ENCODE results near the gene NDUFA5. TPM values are rescaled to one million over a fixed set of nuclear protein-coding genes. Genes with fewer than 3 reads are reported as not detected.

The NDUFA5 gene
- 94.0 and 105 TPM in 2 replicates for total RNA-seq (2014; rRNA removed; shearing (Covaris generic))

DNA sequence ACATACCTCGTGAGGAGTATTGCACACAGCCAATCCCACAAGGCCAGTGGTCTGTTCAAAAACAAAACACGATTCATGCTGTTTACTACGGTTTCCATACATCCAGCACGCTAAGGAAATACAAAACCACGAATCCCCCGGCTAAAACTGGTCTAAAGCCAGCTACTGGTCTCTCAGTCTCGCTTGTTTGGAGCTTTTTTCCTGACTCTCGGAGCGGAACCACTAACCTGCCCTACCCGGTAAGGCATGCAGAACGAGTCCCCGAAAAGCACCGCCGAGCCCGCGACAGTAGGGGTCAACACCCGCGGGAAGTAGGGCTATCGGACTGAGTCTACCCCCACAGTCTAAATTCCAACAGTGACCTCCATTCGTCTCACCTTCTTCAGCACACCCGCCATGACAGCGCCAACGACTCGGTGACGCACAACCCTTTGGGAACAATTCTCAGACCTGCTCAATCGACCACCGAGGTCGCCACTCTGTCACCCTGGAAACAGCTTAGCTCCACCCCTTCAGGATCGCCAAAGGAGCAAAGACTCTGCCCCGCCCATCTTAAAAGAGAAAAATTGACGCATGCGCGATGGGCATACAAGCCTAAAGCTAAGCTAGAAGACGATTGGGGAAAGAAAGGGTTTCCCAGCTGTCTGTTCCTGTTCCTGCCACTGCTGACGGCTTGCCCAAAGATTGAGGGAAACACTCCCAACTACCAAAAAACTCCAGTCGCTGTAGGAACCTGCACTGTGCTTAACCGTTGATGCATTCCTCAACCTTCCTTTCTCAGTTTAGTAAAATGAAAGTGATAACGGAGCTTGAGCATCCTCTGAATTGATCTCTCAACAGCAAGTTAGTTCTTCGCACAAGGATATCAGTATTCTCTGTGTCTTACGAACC, at the start of gene NDUFA5:
TSS of gene NDUFA5 (minus strand) at position 421 of the 891 bp plus-strand sequence. CDS start at position 398, 23 bp downstream.
- Histone ChIP-seq H3K36me3 (peaks cover 5% of the 10 kb centered on the region; the same call in 1 of the 2 replicates), H3K27ac (peak within 1 kb of the TSS; percentile 94), H3K9me3 (replicated peaks) (no peaks in the 10 kb centered on the region), H3K4me1 (peaks cover 9% of the 10 kb centered on the region), H3K4me3 (peak within 1 kb of the TSS; percentile 92), H3K27me3 (no peaks in the 10 kb centered on the region)
- peak; percentile 99 to 100 for DNase-seq

GRCh38 chr7:123604739-123605138, 47.1 kb upstream of the NDUFA5 start:
- no peak overlapping the region for H3K4me3 ChIP-seq
- no peaks in the 10 kb centered on the region for H3K9me3 ChIP-seq (replicated peaks)
- no peaks in the 10 kb centered on the region for H3K27me3 ChIP-seq
- H3K27ac ChIP-seq: no peak overlapping the region
- DNase-seq: no peak
- no peaks in the 10 kb centered on the region for H3K4me1 ChIP-seq
- H3K36me3 ChIP-seq: no peaks in the 10 kb centered on the region

DNA sequence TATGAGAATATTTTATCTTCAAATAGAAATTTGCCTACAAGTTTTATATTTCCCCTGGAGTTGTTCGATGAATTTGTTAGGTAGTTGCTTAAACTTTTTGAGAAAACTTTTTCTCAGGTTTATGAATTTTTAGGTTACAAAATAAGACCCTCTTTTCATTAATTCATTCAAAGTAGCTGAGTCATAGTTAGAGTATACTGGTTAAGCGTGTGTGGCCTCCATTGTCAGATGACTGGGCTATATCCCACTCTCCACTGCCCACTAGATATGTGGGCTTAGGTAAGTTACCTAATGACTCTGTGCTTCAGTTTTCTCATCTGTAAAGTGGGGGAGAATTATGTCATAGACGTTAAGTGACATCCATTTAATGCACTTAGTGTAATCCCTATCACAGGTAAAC, 45.0 kb upstream of the NDUFA5 start:
- no peaks in the 10 kb centered on the region for H3K4me1 ChIP-seq
- H3K9me3 ChIP-seq (replicated peaks): no peaks in the 10 kb centered on the region
- H3K27me3 ChIP-seq: no peaks in the 10 kb centered on the region
- no peak overlapping the region for H3K4me3 ChIP-seq
- DNase-seq: no peak
- H3K36me3 ChIP-seq: no peaks in the 10 kb centered on the region
- no peak overlapping the region for H3K27ac ChIP-seq

GRCh38 chr7:123601530-123601929, 43.9 kb upstream of the NDUFA5 start, which contains the start of gene ASB15:
Gene ASB15 (plus strand): TSS chr7:123601821. CDS start chr7:123614503, 12,682 bp downstream.
- H3K9me3 ChIP-seq (replicated peaks): no peaks in the 10 kb centered on the region
- H3K36me3 ChIP-seq: no peaks in the 10 kb centered on the region
- H3K4me3 ChIP-seq: no peak within 1 kb of the TSS
- no peaks in the 10 kb centered on the region for H3K27me3 ChIP-seq
- H3K4me1 ChIP-seq: no peaks in the 10 kb centered on the region
- H3K27ac ChIP-seq: no peak within 1 kb of the TSS
- DNase-seq: no peak

- Histone ChIP-seq H3K36me3 (no peaks in the 10 kb centered on the region), H3K9me3 (replicated peaks) (no peaks in the 10 kb centered on the region), H3K27ac (no peak overlapping the region), H3K4me1 (no peaks in the 10 kb centered on the region), H3K27me3 (no peaks in the 10 kb centered on the region), H3K4me3 (no peak overlapping the region)
- no peak for DNase-seq
Measured at GRCh38 chr7:123600876-123601275, 43.3 kb upstream of the NDUFA5 start.

GRCh38 chr7:123599766-123600165, 42.1 kb upstream of the NDUFA5 start:
- H3K36me3 ChIP-seq: no peaks in the 10 kb centered on the region
- H3K27me3 ChIP-seq: no peaks in the 10 kb centered on the region
- H3K9me3 ChIP-seq (replicated peaks): no peaks in the 10 kb centered on the region
- no peak for DNase-seq
- no peak overlapping the region for H3K27ac ChIP-seq
- H3K4me3 ChIP-seq: no peak overlapping the region
- no peaks in the 10 kb centered on the region for H3K4me1 ChIP-seq

DNA sequence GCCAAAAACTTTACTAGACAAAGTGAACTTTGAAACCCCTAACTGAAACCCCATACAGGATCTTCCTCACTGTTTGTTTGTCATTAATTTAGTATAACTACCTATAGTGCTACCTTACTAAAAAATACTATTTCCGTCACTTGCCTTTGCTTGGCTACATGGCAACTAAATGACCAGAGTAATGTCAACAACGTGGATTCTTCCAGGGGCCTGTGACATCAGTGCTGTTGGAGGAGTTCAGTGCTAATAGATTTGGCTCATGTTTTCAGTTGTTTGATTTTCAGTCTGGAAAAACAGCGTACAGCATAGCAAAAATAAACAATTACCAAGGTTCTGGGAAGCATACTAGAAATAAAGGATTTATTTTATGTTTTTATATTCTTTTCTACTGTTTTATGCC, 41.0 kb upstream of the NDUFA5 start:
- Histone ChIP-seq H3K4me3 (no peak overlapping the region), H3K4me1 (no peaks in the 10 kb centered on the region), H3K36me3 (no peaks in the 10 kb centered on the region), H3K27me3 (no peaks in the 10 kb centered on the region), H3K27ac (no peak overlapping the region), H3K9me3 (replicated peaks) (no peaks in the 10 kb centered on the region)
- DNase-seq: no peak

- no peaks in the 10 kb centered on the region for H3K36me3 ChIP-seq
- no peaks in the 10 kb centered on the region for H3K4me1 ChIP-seq
- H3K27ac ChIP-seq: no peak overlapping the region
- no peaks in the 10 kb centered on the region for H3K27me3 ChIP-seq
- peak; percentile 9 to 20 for DNase-seq
- H3K4me3 ChIP-seq: no peak overlapping the region
- no peaks in the 10 kb centered on the region for H3K9me3 ChIP-seq (replicated peaks)
Measured at GRCh38 chr7:123594813-123595241, 37.2 kb upstream of the NDUFA5 start.

- Histone ChIP-seq H3K4me1 (no peaks in the 10 kb centered on the region), H3K4me3 (no peak overlapping the region), H3K36me3 (no peaks in the 10 kb centered on the region), H3K27ac (no peak overlapping the region), H3K27me3 (no peaks in the 10 kb centered on the region), H3K9me3 (replicated peaks) (no peaks in the 10 kb centered on the region)
- no peak for DNase-seq
Measured at GRCh38 chr7:123588376-123588775, 30.8 kb upstream of the NDUFA5 start.

- no peaks in the 10 kb centered on the region for H3K36me3 ChIP-seq
- no peak overlapping the region for H3K27ac ChIP-seq
- no peak overlapping the region for H3K4me3 ChIP-seq
- no peak for DNase-seq
- H3K27me3 ChIP-seq: no peaks in the 10 kb centered on the region; the same call in none of the 2 replicates
- no peaks in the 10 kb centered on the region for H3K9me3 ChIP-seq (replicated peaks)
- no peaks in the 10 kb centered on the region for H3K4me1 ChIP-seq
Measured at GRCh38 chr7:123583821-123584220, 26.2 kb upstream of the NDUFA5 start.

DNA sequence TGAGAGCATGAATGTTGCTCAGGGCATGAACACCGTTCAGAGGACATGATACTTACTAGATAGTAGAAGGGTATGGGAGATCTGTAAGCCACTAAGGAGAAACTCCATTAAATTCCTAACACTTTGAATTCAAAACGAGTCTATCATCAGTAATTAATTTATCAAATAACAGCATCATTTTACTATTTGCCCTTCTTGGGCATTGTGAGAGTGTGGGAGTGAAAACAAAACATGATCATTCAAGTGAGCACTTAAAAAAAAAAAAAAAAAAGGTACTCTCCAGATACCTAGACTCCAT, 23.5 kb upstream of the NDUFA5 start:
- H3K4me1 ChIP-seq: no peaks in the 10 kb centered on the region
- no peaks in the 10 kb centered on the region for H3K36me3 ChIP-seq
- no peak for DNase-seq
- no peaks in the 10 kb centered on the region for H3K9me3 ChIP-seq (replicated peaks)
- H3K27ac ChIP-seq: no peak overlapping the region
- H3K4me3 ChIP-seq: no peak overlapping the region
- H3K27me3 ChIP-seq: no peaks in the 10 kb centered on the region; the same call in none of the 2 replicates

GRCh38 chr7:123580406-123581161, 23.0 kb upstream of the NDUFA5 start:
- no peaks in the 10 kb centered on the region for H3K9me3 ChIP-seq (replicated peaks)
- H3K36me3 ChIP-seq: no peaks in the 10 kb centered on the region
- H3K27ac ChIP-seq: no peak overlapping the region
- H3K4me1 ChIP-seq: no peaks in the 10 kb centered on the region
- no peak overlapping the region for H3K4me3 ChIP-seq
- DNase-seq: peak; percentile 19 to 54
- no peaks in the 10 kb centered on the region; the same call in none of the 2 replicates for H3K27me3 ChIP-seq

GRCh38 chr7:123579416-123579815, 21.8 kb upstream of the NDUFA5 start:
- no peaks in the 10 kb centered on the region; the same call in none of the 2 replicates for H3K27me3 ChIP-seq

DNA sequence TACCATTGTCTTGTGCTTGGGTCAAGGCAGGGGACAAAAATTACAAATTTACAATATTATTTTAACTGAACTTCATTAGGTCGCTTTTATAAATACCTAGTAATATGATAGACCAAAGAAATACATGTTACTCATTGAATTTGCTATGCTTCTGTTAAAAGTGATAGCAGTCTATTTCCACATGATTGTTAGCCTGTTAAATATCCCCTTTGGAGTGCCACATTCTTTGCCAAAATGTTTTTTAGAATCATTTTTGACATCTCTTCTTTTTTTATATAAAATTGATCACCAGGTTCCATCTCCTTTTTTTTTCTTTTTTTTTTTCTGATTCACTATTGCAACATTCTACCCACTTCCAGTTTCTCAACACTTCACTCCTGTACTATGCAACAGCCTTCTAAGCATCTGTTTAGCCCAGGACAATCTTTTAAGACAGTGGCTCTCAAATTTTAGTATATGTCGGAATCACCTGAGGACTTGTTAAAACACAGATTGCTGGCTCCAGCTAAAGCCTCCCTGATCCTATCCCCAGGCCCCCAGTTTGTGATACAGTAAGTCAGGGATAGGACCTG, 16.4 kb upstream of the NDUFA5 start:
- H3K4me3 ChIP-seq: no peak overlapping the region
- no peaks in the 10 kb centered on the region; the same call in 1 of the 2 replicates for H3K4me1 ChIP-seq
- H3K36me3 ChIP-seq: no peaks in the 10 kb centered on the region
- no peak for DNase-seq
- no peaks in the 10 kb centered on the region; the same call in 1 of the 2 replicates for H3K27me3 ChIP-seq
- no peaks in the 10 kb centered on the region for H3K9me3 ChIP-seq (replicated peaks)
- H3K27ac ChIP-seq: no peak overlapping the region

More at GRCh38 chr7:123579416-123579815, 21.8 kb upstream of the NDUFA5 start:
- Histone ChIP-seq H3K4me3 (no peak overlapping the region), H3K27ac (no peak overlapping the region), H3K36me3 (no peaks in the 10 kb centered on the region), H3K9me3 (replicated peaks) (no peaks in the 10 kb centered on the region), H3K4me1 (no peaks in the 10 kb centered on the region)
- DNase-seq: no peak

DNA sequence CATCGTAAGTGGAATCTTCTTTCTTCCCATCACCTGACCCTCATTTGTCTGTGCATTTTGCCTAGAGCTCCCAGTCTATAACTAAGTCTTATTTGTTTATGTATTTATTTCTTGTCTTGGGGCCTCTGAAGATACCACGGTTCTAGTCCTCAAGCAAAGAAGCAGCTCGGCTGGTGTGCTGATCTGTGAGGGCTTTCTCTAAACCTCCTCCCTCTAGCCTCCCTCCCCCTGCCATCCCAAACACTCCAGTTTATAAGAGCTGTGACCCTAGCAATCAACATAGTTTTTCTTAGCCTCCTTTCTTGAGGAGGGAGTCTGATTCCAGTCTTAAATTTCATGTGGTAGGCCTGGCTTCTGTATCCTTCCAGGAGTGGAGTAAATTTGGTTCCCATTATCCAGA, 15.7 kb upstream of the NDUFA5 start:
- Histone ChIP-seq H3K9me3 (replicated peaks) (no peaks in the 10 kb centered on the region), H3K27ac (no peak overlapping the region), H3K4me1 (no peaks in the 10 kb centered on the region; the same call in 1 of the 2 replicates), H3K36me3 (no peaks in the 10 kb centered on the region), H3K4me3 (no peak overlapping the region), H3K27me3 (no peaks in the 10 kb centered on the region)
- no peak for DNase-seq

Data from SJCRH30 (cell line).